Measurements from ENCODE around the gene SMAD3.

- TF ChIP-seq, protein P1, sequence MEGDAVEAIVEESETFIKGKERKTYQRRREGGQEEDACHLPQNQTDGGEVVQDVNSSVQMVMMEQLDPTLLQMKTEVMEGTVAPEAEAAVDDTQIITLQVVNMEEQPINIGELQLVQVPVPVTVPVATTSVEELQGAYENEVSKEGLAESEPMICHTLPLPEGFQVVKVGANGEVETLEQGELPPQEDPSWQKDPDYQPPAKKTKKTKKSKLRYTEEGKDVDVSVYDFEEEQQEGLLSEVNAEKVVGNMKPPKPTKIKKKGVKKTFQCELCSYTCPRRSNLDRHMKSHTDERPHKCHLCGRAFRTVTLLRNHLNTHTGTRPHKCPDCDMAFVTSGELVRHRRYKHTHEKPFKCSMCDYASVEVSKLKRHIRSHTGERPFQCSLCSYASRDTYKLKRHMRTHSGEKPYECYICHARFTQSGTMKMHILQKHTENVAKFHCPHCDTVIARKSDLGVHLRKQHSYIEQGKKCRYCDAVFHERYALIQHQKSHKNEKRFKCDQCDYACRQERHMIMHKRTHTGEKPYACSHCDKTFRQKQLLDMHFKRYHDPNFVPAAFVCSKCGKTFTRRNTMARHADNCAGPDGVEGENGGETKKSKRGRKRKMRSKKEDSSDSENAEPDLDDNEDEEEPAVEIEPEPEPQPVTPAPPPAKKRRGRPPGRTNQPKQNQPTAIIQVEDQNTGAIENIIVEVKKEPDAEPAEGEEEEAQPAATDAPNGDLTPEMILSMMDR (IDR thresholded peaks at IDR 0.05), result no peak
- no peak for TF ChIP-seq POLR2A (IDR thresholded peaks at IDR 0.05)
Measured at GRCh38 chr15:67137951-67138848, 72.8 kb downstream of the SMAD3 start.
